ENCODE data around the gene BTN2A1.

DNA sequence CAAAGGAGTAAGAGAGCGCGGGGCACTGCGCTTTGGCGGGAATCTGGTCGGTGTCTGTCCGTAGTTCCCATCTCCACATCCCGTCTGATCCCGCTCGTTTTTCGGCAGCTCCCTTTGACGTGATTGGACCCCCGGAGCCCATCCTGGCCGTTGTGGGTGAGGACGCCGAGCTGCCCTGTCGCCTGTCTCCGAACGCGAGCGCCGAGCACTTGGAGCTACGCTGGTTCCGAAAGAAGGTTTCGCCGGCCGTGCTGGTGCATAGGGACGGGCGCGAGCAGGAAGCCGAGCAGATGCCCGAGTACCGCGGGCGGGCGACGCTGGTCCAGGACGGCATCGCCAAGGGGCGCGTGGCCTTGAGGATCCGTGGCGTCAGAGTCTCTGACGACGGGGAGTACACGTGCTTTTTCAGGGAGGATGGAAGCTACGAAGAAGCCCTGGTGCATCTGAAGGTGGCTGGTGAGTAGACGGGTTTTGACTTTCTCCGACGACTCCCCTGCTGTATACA lies 43.8 kb downstream of the BTN2A1 start:
- TF ChIP-seq CTCF (IDR thresholded peaks at IDR 0.05; ENCODE audit: low read depth, low read length) (no peak), POLR2A (IDR thresholded peaks at IDR 0.05; ENCODE audit: extremely low read depth, insufficient read length) (no peak), MYC (IDR thresholded peaks at IDR 0.05; ENCODE audit: low read depth, low read length) (no peak), MAX (IDR thresholded peaks at IDR 0.05; ENCODE audit: low read depth, low read length) (no peak)
